Astrocyte of the spinal cord (primary cell): ENCODE data around the gene ARL4D.
A peak's percentile ranks its signal among the peaks of the same experiment; 100 is the strongest.

ENCODE experiments used
- DNase-seq: peaks from one replicate; pipeline ENCODE4 v3.0.0; 2011; ENCODE audit warnings: low read depth, low spot score
- H3K4me3 ChIP-seq: 2 replicates; pipeline ENCODE4 v1.5.1; 2011; ENCODE audit warnings: low read depth, mild to moderate bottlenecking, low read length, moderate library complexity
- CTCF ChIP-seq: IDR thresholded peaks from 2 replicates; pipeline ENCODE4 v1.5.1; 2012; ENCODE audit warnings: low read depth, mild to moderate bottlenecking, low read length, inconsistent platforms
- in situ Hi-C: cut with HindIII; loops from 2 replicates; pipeline ENCODE4 v1.10.0; 2017; ENCODE audit warnings: low sequenced_read_pairs

ARL4D gene

GRCh38 chr17:43383826-43384475 lies 14.8 kb upstream of the ARL4D start:
- in situ Hi-C loops: no loop called here
- no peak for TF ChIP-seq CTCF
- DNase-seq: no peak
- H3K4me3 ChIP-seq: no peak overlapping the region

- in situ Hi-C loops: no loop called here
- DNase-seq: no peak
- H3K4me3 ChIP-seq: no peak overlapping the region
- no peak for TF ChIP-seq CTCF
Observed at GRCh38 chr17:43384476-43384862, 14.3 kb upstream of the ARL4D start.

DNA sequence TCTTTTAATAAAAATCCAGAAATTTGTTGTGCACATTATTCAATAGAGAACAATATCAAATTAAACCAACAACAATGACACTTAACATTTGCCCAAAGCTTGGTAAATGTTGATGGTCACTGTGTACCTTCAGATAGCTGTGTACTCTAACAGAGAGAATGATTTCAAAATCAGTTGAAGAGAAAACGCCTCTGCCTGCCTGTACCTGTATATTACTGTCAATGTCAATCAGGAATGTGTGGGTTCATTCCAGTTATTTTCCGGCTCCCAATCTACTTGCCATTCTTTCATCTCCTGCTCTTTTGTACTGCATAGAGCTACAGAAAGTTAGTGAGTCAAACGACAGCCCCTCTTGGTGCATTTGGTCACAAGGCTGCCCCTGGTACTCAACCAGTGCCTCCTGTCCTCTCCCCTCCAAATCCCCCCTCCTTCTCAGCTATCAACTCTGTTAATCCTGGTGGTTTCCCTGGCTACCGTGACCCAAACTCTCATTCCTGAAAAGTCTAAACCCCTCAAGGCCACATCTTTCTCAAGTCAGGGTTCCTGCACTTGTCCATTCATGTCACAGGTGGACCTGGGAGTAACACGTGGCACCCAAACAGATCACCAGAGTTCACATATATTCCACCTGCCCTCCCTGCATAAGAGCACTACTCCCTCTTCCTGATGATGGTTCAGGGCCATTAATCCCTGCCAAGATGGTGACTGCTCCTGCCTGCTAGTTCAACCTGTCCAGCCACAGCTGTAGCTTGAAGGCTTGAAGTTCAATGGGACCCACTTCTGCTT lies 13.6 kb upstream of the ARL4D start:
- no peak for TF ChIP-seq CTCF
- DNase-seq: no peak
- H3K4me3 ChIP-seq: no peak overlapping the region
- in situ Hi-C loops: no loop called here

GRCh38 chr17:43388359-43389045 lies 10.3 kb upstream of the ARL4D start:
- peak; percentile 94 for DNase-seq
- in situ Hi-C loops: no loop called here
- H3K4me3 ChIP-seq: peak overlapping the region; percentile 60
- TF ChIP-seq CTCF: no peak

GRCh38 chr17:43389046-43389947 lies 9.5 kb upstream of the ARL4D start:
- in situ Hi-C loops: no loop called here
- TF ChIP-seq CTCF: peak; percentile 93
- DNase-seq: peak; percentile 82
- peak overlapping the region; percentile 60 for H3K4me3 ChIP-seq

DNA sequence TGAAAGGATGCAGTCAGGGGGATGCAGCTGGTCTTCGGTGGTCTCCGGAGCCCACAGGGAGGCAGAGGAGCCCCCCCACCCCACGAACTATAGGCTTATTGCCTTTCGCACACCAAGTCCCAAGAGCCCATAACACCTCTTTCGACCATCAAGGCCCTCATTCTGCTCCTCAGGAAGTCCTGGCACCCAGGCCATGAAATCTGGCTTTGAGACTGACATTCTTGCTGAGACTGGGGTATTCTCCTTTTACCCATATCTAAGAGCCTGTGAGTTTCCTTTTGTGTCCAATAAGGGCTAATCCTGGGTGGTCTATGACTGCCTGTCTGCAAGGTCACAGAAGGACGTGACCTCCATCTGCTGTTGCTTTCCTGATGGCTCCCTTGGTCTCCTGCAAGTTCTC lies 6.4 kb upstream of the ARL4D start:
- TF ChIP-seq CTCF: no peak
- H3K4me3 ChIP-seq: no peak overlapping the region
- in situ Hi-C loops: no loop called here
- no peak for DNase-seq
